Measurements from ENCODE around the gene GPR37. TPM values are rescaled to one million over a fixed set of nuclear protein-coding genes. Genes with fewer than 3 reads are reported as not detected.

Gene GPR37
- total RNA-seq, 4 donors from 2014 or later: 0.53 to 1.1 TPM; not detected in 2

- Histone ChIP-seq H3K4me1 (no peaks in the 10 kb centered on the region), H3K27ac (no peak overlapping the region), H3K9me3 (no peaks in the 10 kb centered on the region), H3K4me3 (no peak overlapping the region), H3K27me3 (no peaks in the 10 kb centered on the region), H3K36me3 (no peaks in the 10 kb centered on the region)
- DNase-seq: no peak
- TF ChIP-seq CTCF (IDR thresholded peaks at IDR 0.05) (no peak), POLR2A (IDR thresholded peaks at IDR 0.05) (no peak)
Measured at GRCh38 chr7:124792002-124792401, 26.4 kb upstream of the GPR37 start.

- H3K27ac ChIP-seq: no peak overlapping the region
- no peak for DNase-seq
- H3K4me3 ChIP-seq: no peak overlapping the region
- no peaks in the 10 kb centered on the region for H3K27me3 ChIP-seq
- H3K9me3 ChIP-seq: no peaks in the 10 kb centered on the region
- TF ChIP-seq CTCF (IDR thresholded peaks at IDR 0.05): no peak
- TF ChIP-seq POLR2A (IDR thresholded peaks at IDR 0.05): no peak
- H3K4me1 ChIP-seq: no peaks in the 10 kb centered on the region
- H3K36me3 ChIP-seq: no peaks in the 10 kb centered on the region
Measured at GRCh38 chr7:124791426-124791825, 25.8 kb upstream of the GPR37 start.

GRCh38 chr7:124790645-124791044, 25.1 kb upstream of the GPR37 start:
- DNase-seq: no peak
- H3K27me3 ChIP-seq: no peaks in the 10 kb centered on the region
- H3K4me1 ChIP-seq: no peaks in the 10 kb centered on the region
- no peak for TF ChIP-seq CTCF (IDR thresholded peaks at IDR 0.05)
- no peak for TF ChIP-seq POLR2A (IDR thresholded peaks at IDR 0.05)
- H3K36me3 ChIP-seq: no peaks in the 10 kb centered on the region
- no peak overlapping the region for H3K27ac ChIP-seq
- H3K9me3 ChIP-seq: no peaks in the 10 kb centered on the region
- H3K4me3 ChIP-seq: no peak overlapping the region

GRCh38 chr7:124785994-124786393, 20.4 kb upstream of the GPR37 start:
- Histone ChIP-seq H3K27me3 (no peaks in the 10 kb centered on the region), H3K4me3 (no peak overlapping the region), H3K36me3 (no peaks in the 10 kb centered on the region), H3K27ac (no peak overlapping the region), H3K4me1 (no peaks in the 10 kb centered on the region), H3K9me3 (no peaks in the 10 kb centered on the region)
- no peak for DNase-seq
- TF ChIP-seq CTCF (IDR thresholded peaks at IDR 0.05) (no peak), POLR2A (IDR thresholded peaks at IDR 0.05) (no peak)

DNA sequence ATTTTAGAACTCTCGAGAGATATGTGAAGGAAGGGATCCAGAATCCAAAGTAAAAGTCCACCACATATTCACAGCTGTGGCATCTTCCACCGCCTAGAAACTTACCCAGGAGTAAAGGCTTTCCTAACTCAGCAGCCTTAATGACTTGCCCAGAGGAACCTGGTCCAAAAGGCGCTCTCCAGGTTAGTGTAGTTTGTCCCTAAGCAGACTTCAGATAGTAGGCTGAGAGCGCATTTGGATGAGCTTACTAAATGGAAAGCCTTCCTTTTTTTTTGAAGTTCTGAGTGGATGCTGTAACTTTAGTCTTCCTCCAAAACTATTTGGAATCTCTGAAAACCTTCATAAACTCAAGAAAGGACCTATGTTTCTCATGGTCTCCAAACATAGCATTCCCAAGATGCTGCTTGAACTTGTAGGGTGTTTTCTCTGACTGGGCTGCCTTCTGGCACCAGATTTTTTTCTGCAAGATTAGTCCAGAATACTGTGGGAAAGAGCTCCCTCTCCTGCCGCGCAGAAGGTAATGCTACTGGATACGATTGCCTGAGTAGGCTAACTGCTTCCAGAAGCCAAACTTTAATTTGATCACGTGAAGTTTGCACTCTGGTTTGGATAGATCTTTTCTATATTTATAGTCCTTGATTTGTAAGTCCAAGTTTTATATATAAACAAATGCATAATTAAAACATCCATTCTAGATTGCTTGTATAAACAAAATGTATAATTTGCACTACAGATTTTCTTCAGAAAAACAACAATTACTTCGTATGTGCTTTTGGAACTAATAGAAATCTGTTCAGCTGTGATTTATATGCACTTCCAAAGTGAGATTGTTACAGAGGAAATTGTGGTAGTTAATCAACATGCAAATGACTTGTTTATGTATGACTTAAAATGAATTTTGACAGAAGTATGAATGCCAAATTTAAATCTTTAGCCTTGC, 19.6 kb upstream of the GPR37 start:
- H3K27ac ChIP-seq: no peak overlapping the region
- TF ChIP-seq POLR2A (IDR thresholded peaks at IDR 0.05): no peak
- peak in 4 of 6 experiments; percentile 43 to 74 (median 68) for TF ChIP-seq CTCF (IDR thresholded peaks at IDR 0.05)

More for the DNA sequence above, 19.6 kb upstream of the GPR37 start:
- DNase-seq: peak in 1 of 3 donors; percentile 49
- no peaks in the 10 kb centered on the region for H3K4me1 ChIP-seq
- no peaks in the 10 kb centered on the region for H3K9me3 ChIP-seq
- H3K27me3 ChIP-seq: no peaks in the 10 kb centered on the region
- no peaks in the 10 kb centered on the region for H3K36me3 ChIP-seq
- H3K4me3 ChIP-seq: no peak overlapping the region

Data from Peyer's patch (tissue), 4 donors.